Esophagus muscularis mucosa (tissue), 3 donors: Measurements from ENCODE around the gene PITPNB.

ENCODE experiments used
- POLR2AphosphoS5 ChIP-seq, 2 donors: sonication (generic); formaldehyde crosslinking; IDR thresholded peaks; one replicate each; pipeline ENCODE4 v1.6.1; 2017; ENCODE audit warnings: antibody characterized with exemption in 2 of 2
- TF ChIP-seq, protein P1 (sequence below), 3 experiments: fragments of 200-600 bp in 2 of 3; fragments of 450-650 bp in 1 of 3; sonication (generic) in 2 of 3; IDR thresholded peaks; one replicate each; pipeline ENCODE4 v1.5.1; 2017 to 2019; ENCODE audit warnings: antibody characterized with exemption in 3 of 3, mild to moderate bottlenecking in 2 of 3, moderate library complexity in 1 of 3

DNA sequence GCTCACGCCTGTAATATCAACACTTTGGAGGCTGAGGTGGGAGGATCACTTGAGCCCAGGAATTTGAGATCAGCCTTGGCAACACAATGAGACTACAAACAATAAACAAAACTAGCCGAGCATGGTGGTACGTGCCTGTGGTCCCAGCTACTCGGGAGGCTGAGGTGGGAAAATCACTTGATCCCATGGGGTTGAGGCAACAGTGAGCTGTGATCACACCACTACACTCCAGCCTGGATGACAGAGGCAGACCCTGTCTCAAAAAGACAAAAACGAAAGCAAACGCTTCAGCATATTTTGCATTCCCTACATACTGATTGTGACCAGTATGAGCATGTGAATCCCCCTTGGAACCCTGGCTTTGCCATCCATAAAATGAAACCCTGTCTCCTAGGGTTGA lies 83.6 kb downstream of the PITPNB start:
- TF ChIP-seq, protein P1, sequence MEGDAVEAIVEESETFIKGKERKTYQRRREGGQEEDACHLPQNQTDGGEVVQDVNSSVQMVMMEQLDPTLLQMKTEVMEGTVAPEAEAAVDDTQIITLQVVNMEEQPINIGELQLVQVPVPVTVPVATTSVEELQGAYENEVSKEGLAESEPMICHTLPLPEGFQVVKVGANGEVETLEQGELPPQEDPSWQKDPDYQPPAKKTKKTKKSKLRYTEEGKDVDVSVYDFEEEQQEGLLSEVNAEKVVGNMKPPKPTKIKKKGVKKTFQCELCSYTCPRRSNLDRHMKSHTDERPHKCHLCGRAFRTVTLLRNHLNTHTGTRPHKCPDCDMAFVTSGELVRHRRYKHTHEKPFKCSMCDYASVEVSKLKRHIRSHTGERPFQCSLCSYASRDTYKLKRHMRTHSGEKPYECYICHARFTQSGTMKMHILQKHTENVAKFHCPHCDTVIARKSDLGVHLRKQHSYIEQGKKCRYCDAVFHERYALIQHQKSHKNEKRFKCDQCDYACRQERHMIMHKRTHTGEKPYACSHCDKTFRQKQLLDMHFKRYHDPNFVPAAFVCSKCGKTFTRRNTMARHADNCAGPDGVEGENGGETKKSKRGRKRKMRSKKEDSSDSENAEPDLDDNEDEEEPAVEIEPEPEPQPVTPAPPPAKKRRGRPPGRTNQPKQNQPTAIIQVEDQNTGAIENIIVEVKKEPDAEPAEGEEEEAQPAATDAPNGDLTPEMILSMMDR (IDR thresholded peaks at IDR 0.05): no peak
- TF ChIP-seq POLR2AphosphoS5 (IDR thresholded peaks at IDR 0.05): no peak
